ENCODE data around the gene POLE.

Gene POLE

DNA sequence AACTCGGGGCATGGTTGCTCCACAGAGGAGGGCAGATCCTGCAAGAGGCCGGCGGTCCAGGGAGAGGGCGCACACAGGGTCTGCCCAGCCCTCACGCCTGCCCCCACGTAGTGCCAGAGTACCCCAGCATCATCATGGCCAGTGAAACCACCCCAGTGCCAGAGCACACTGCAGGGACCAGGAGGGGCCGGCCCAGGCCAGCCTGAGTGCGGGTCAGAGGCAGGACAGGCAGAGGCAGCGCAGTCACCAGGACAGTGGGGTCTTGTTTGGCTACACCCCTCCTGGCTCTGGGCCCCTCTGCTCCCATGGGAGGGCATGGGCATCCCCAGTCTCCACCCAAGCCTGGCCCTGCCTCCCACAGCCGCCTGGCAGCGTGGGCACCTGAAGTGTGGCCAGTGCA is 111.5 kb downstream of the POLE start:
- DNase-seq: no peak

DNA sequence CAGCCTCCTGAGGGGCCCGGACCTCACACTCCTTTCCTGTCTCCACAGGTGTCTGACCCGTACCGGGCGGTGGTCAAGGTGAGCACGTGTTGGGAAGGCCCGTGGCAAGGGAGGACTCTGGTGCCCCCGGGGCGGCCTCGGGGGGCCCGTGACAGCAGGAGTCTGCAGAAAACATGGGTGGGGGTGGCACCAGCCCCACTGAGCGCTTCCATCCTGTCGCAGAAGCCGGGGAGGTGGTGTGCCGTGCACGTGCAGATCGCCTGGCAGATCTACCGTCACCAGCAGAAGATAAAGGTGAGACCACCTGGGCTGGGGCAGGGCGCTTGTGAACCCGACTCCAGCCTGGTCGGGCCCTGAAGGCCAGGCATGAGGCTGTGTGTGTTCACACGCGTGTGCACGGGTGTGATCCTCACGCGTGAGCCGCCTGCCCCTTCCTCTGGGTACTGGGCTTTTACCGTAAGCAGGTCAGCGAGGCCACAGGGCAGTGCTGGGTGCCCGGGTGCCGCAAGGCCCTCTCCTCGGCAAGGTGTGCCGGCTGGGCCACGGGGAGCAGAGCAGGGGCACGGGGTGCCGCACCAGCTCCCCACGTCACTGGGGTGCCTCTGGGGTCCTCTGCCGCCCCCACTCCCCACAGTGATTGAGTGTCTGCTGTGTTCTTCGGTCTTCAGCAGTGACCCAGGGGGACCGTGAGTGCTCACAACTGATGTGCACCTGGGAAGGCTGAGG is 112.7 kb downstream of the POLE start:
- no peak for DNase-seq

All from activated CD8-positive, alpha-beta memory T cell treated with anti-CD3 and anti-CD28 coated beads for 24 hours (primary cell).